HG03442 (cell line): ENCODE data around the gene JAKMIP1.
A peak's percentile ranks its signal among the peaks of the same experiment; 100 is the strongest.

Experiments
- ATAC-seq: cut with Tn5 transposase; IDR thresholded peaks from one replicate; pipeline ENCODE4 v1.9.1; 2021; ENCODE audit warnings: mild to moderate bottlenecking, moderate library complexity; ENCODE audit not compliant: unreplicated experiment

JAKMIP1 gene

GRCh38 chr4:6200011-6200921 is at the start of gene JAKMIP1:
Gene JAKMIP1 (minus strand): TSS chr4:6200549. CDS start chr4:6112850, 87,699 bp downstream.
- ATAC-seq = peak; percentile 76

- ATAC-seq = no peak
Observed at GRCh38 chr4:6248394-6248793, 48.0 kb upstream of the JAKMIP1 start.

- no peak for ATAC-seq
Observed at GRCh38 chr4:6246170-6246634, 45.9 kb upstream of the JAKMIP1 start.

GRCh38 chr4:6245246-6246169 is 45.2 kb upstream of the JAKMIP1 start:
- no peak for ATAC-seq

GRCh38 chr4:6242271-6243029 is 42.1 kb upstream of the JAKMIP1 start:
- no peak for ATAC-seq

GRCh38 chr4:6241062-6241845 is 40.9 kb upstream of the JAKMIP1 start:
- ATAC-seq = no peak

GRCh38 chr4:6239968-6240367 is 39.6 kb upstream of the JAKMIP1 start:
- ATAC-seq = no peak

- no peak for ATAC-seq
Observed at GRCh38 chr4:6239486-6239885, 39.1 kb upstream of the JAKMIP1 start.

- no peak for ATAC-seq
Observed at GRCh38 chr4:6236816-6237390, 36.6 kb upstream of the JAKMIP1 start.

- no peak for ATAC-seq
Observed at GRCh38 chr4:6235901-6236640, 35.7 kb upstream of the JAKMIP1 start.

- no peak for ATAC-seq
Observed at GRCh38 chr4:6235012-6235411, 34.7 kb upstream of the JAKMIP1 start.

- no peak for ATAC-seq
Observed at GRCh38 chr4:6233929-6234328, 33.6 kb upstream of the JAKMIP1 start.

- no peak for ATAC-seq
Observed at GRCh38 chr4:6232836-6233785, 32.8 kb upstream of the JAKMIP1 start.

GRCh38 chr4:6231663-6232165 is 31.4 kb upstream of the JAKMIP1 start:
- no peak for ATAC-seq

GRCh38 chr4:6230827-6231662 is 30.7 kb upstream of the JAKMIP1 start:
- no peak for ATAC-seq

GRCh38 chr4:6230502-6230785 is 30.1 kb upstream of the JAKMIP1 start:
- no peak for ATAC-seq
